ENCODE data around the gene TTC12. TPM values are rescaled to one million over a fixed set of nuclear protein-coding genes. Genes with fewer than 3 reads are reported as not detected.

TTC12 gene
- total and polyA plus RNA-seq, 2 donors (not counting 3 experiments of a cell fraction or from before 2014, with no cell fraction given): 2.2 to 2.9 TPM

DNA sequence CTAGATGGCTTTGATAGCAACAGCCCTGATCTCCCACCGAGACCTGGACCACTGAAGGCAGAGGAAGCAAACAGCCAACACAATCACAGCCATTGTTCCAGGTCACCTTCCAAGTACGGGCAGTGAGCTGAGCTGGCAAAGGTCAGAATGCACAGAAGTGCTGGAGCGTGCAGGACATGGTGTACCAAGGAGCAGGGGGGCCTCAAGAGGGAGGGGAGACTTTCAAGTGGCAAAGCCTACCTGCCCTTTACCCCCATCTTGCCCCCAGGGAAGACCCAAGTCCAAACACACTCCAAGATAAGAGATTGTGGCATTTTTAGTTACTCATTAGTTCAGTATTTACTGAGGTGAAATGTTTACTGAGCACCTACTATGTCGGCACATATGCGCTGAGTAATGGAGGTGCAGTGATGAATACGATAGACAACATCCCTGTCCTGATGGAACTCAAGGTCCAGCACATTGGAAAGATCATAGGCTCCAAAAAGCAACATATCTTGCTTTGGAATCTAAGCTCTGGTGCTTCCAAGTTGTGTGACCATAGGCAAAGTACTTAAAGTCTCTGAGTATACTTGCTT, 26.0 kb upstream of the TTC12 start:
- H3K9ac ChIP-seq (replicated peaks; ENCODE audit: extremely low read depth, insufficient read depth, low read length): no peak overlapping the region
- no peak overlapping the region for H3K27ac ChIP-seq (ENCODE audit: insufficient read depth, low read depth, low read length)
- DNase-seq (ENCODE audit: low read depth, low spot score) (no peak), FAIRE-seq (no peak)
- H3K9me3 ChIP-seq (replicated peaks; ENCODE audit: control insufficient read depth, insufficient read depth, low read length): no peaks in the 10 kb centered on the region
- ChIA-PET CTCF (interaction anchor here (1.6 to 5.7 kb wide), 9 partner anchors 244 to 1175 kb away, joined by 6 to 401 read pairs (median 14); no protein-coding TSS in a partner anchor), POLR2A (interaction anchor here (2.0 kb wide), 1 partner anchor 700 kb away, joined by 5 read pairs; no protein-coding TSS in a partner anchor)
- dilution Hi-C loops (cut with MboI; ENCODE audit: extremely low pct_ligation_motif_present, low sequenced_read_pairs) (no loop called here), intact Hi-C loops (cut with micrococcal nuclease) (loop anchor here (5.0 kb wide), 1 partner anchor 491 kb away; no protein-coding TSS in a partner anchor)
- no peaks in the 10 kb centered on the region for H3K4me1 ChIP-seq (ENCODE audit: control insufficient read depth, extremely low read depth, insufficient read depth, low read length)
- H3K4me3 ChIP-seq (replicated peaks in 1 of 3; ENCODE audit: insufficient read depth in 1 of 3, low read depth in 1 of 3, low read length in 3 of 3): no peak overlapping the region
- no peaks in the 10 kb centered on the region for H3K27me3 ChIP-seq (ENCODE audit: control insufficient read depth in 2 of 2, insufficient read depth in 2 of 2, low read length in 2 of 2)
- H4K20me1 ChIP-seq (replicated peaks; ENCODE audit: control insufficient read depth, extremely low read depth, insufficient read depth, low read length): no peaks in the 10 kb centered on the region
- no peak for TF ChIP-seq EZH2 (IDR thresholded peaks at IDR 0.05; ENCODE audit: borderline replicate concordance, low read depth, low read length, severe bottlenecking)
- no peak for TF ChIP-seq JUN (IDR thresholded peaks at IDR 0.05; ENCODE audit: borderline replicate concordance, insufficient read depth, insufficient read length, low read depth)
- TF ChIP-seq GATA2 (IDR thresholded peaks at IDR 0.05; ENCODE audit: insufficient read depth, insufficient read length, low read depth, low read length): no peak
- no peak for TF ChIP-seq POLR2AphosphoS5 (IDR thresholded peaks at IDR 0.05; ENCODE audit: insufficient read depth, low read depth, low read length)
- no peak for TF ChIP-seq MYC (IDR thresholded peaks at IDR 0.05; ENCODE audit: low read depth, low read length)
- TF ChIP-seq POLR2A (IDR thresholded peaks at IDR 0.05; ENCODE audit: low read depth, low read length): no peak
- TF ChIP-seq, protein P1, sequence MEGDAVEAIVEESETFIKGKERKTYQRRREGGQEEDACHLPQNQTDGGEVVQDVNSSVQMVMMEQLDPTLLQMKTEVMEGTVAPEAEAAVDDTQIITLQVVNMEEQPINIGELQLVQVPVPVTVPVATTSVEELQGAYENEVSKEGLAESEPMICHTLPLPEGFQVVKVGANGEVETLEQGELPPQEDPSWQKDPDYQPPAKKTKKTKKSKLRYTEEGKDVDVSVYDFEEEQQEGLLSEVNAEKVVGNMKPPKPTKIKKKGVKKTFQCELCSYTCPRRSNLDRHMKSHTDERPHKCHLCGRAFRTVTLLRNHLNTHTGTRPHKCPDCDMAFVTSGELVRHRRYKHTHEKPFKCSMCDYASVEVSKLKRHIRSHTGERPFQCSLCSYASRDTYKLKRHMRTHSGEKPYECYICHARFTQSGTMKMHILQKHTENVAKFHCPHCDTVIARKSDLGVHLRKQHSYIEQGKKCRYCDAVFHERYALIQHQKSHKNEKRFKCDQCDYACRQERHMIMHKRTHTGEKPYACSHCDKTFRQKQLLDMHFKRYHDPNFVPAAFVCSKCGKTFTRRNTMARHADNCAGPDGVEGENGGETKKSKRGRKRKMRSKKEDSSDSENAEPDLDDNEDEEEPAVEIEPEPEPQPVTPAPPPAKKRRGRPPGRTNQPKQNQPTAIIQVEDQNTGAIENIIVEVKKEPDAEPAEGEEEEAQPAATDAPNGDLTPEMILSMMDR (IDR thresholded peaks at IDR 0.05; ENCODE audit: extremely low read depth in 1 of 2, insufficient read depth in 1 of 2, low read depth in 1 of 2, low read length in 2 of 2): no peak
- TF ChIP-seq, protein P2, sequence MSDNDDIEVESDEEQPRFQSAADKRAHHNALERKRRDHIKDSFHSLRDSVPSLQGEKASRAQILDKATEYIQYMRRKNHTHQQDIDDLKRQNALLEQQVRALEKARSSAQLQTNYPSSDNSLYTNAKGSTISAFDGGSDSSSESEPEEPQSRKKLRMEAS (IDR thresholded peaks at IDR 0.05; ENCODE audit: insufficient read depth, insufficient read length): no peak
- no peak for TF ChIP-seq FOS (IDR thresholded peaks at IDR 0.05; ENCODE audit: borderline replicate concordance, insufficient read depth, low read length)
- H2AFZ ChIP-seq (ENCODE audit: low read depth, low read length): no peak overlapping the region
- H3K4me2 ChIP-seq (ENCODE audit: insufficient read depth, low read length): no peak overlapping the region
- BruUV-seq (replicated peaks): no TSS peak
- H3K9me1 ChIP-seq (replicated peaks; ENCODE audit: control insufficient read depth, extremely low read depth, insufficient read depth, low read length): no peaks in the 10 kb centered on the region
- no peaks in the 10 kb centered on the region for H3K36me3 ChIP-seq (ENCODE audit: control insufficient read depth in 2 of 2, extremely low read depth in 1 of 2, insufficient read depth in 2 of 2, low read length in 2 of 2)
- H3K79me2 ChIP-seq (ENCODE audit: control insufficient read depth, insufficient read depth, low read length): no peaks in the 10 kb centered on the region
